HT1080 (cell line): Measurements from ENCODE around the gene TMEM273. TPM values are rescaled to one million over a fixed set of nuclear protein-coding genes. Genes with fewer than 3 reads are reported as not detected.
"Not testable (repeated sequence)": the region's sequence is repeated elsewhere in the genome, so short reads cannot be mapped to it uniquely, and the experiment has no call there.

Experiments
- DNase-seq: peaks from one replicate; pipeline ENCODE4 v3.0.0-alpha.2; 2015; ENCODE audit warnings: low read depth
- total RNA-seq: library from RNA; depleted of rRNA; stranded (reverse); fragments of >200 nt; shearing (Covaris generic); gene quantifications from 2 replicates; pipeline ENCODE4 v1.2.3, GENCODE V29; 2014

The TMEM273 gene
- total RNA-seq, 1 experiment from 2014 or later, result not detected

DNA sequence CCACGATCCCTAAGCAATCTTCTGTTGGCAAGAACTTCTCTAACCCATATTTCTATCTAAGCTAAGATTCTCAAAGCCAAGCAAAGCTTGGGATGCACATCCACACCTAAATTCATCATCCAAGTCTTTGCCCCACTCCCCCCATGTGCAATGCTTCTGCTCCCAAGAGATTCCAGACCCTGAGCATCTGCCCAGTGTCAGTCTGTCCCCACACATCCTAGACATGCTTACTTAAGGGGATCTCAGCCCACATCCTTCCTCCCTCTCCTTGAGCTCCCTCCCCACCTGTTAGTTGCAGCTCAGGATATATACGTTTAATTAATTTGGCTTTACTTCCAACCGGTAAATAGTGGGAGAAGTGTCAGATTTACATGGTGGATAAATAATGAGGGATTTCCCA lies 17.0 kb upstream of the TMEM273 start:
- DNase-seq, result no peak

DNA sequence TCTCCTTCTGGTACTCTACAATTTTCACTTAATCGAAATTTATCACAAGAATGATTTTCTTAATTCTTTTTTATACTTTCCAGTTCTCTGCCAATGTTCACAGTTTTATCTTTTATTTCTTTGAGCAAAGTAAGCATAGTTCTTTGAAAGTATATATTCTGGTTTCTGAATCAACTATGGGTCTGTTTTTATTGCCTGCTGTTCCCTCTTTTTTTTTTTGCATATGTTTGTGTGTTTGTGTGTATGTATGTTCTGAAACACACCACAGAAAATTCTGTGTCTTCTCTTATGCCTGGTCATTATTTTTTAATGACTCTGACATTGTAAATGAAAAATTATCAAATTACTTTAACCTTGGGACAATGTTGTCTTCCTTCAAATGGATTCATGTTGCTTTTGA lies 15.9 kb upstream of the TMEM273 start:
- no peak for DNase-seq

DNA sequence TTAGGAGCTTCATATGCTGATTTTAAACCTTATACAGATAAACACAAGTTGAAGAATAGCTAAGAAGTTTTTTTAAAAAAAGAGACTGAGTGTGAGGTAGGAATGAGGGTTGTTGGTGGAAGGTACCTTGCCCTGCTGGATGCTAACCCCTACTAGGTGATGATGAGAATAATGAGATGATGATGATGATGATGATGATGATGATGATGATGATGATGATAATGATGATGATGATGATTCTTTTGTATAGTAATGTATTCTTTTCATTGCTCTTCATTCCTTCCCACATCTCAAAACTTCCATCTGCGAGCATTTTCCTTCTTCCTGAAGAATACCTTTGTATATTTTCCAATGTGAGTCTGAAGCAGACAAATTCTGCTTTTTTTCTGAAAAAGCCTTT lies 14.1 kb upstream of the TMEM273 start:
- no peak for DNase-seq

DNA sequence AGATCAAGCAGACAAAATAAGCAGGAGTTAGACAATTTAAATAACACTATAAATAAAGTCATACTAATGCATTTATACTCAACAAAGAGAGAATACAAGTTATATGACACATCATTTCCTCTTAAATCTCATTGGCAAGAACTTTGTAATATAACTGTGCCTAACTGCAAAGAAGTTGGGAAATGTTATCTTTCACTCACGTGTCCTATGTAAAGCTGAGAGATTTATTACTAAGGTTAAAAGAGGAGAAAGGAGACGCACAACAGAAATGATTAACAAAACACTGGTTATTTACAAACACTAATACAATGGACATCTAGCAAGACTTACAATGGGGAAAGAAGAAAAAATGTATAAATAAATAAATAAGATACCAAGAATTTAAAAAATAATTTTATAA lies 12.7 kb upstream of the TMEM273 start:
- DNase-seq, result peak; percentile 9

DNA sequence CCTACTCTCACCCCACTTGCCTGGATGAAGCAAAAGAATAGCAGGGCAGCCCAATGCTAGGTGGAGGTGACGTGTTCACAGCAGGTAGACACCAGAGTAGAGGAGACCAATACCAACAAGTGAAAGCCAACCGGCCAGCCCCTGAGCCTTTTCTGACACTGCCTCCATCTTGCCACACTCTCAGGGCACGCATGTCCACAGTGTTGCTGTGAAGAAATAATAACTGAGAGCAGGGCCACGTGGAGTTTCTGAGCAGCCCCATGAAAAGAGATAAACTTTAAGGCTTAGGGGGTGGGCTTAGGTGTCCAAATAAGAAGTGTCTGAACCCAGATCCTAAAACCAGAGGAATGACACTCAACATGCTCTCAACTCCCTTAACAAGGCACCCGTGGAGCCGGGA lies 9.0 kb upstream of the TMEM273 start:
- no peak for DNase-seq

DNA sequence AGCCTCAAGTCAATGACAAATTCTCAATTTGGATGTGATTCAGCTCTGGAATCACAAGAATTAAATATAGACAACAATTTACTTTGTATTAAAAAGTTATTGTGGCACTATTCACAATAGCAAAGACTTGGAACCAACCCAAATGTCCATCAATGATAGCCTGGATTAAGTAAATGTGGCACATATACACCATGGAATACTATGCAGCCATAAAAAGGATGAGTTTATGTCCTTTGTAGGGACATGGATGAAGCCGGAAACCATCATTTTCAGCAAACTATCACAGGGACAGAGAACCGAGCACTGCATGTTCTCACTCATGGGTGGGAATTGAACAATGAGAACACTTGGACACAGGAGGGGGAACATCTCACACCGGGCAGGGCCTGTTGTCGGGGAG lies 7.7 kb upstream of the TMEM273 start:
- not testable (repeated sequence) for DNase-seq

DNA sequence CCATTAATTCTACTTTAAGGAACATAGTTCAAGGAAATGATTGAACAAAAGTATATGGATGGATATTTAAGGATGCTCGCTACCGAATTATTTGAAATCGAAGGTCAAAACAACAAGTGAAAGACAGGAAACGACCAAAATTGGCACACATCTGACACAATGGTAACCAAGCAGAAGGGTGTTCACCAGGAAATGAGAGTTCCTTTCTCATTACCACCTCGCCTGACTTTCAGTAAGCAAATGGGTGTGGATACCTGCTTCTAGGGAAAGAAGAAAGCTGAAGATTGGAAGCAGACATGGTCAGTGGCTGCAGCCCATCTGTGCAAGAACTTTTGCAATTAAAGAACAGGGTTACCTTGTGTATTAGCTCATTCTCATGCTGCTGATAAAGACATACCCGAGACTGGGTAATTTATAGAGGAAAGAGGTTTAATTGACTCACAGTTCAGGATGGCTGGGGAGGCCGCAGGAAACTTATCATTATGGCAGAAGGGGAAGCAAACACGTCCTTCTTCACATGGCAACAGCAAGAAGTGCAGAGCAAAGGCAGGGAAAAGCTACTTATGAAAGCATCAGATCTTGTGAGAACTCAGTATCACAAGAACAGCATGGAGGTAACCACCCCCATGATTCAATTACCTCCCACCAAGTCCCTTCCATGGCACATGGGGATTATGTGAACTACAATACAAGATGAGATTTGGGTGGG lies 6.2 kb upstream of the TMEM273 start:
- DNase-seq, result no peak

DNA sequence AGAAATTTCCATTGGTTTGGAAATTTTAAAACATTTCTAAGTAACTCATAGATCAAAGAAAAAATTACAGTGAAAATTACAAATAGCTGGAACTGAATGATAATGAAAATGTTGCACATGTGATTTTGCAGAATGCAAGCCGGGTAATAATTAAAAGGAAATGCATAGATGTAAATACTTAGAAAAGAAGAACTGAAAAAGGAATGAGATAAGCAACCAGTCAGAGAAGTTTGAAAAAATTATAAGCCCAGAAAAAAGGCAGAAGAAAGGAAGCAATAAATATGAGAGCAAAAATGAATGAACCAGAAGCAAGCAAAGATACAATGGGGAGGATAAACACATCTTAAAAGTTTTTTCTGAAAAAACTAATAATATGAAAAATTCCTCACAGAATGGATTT lies 3.2 kb upstream of the TMEM273 start:
- no peak for DNase-seq

DNA sequence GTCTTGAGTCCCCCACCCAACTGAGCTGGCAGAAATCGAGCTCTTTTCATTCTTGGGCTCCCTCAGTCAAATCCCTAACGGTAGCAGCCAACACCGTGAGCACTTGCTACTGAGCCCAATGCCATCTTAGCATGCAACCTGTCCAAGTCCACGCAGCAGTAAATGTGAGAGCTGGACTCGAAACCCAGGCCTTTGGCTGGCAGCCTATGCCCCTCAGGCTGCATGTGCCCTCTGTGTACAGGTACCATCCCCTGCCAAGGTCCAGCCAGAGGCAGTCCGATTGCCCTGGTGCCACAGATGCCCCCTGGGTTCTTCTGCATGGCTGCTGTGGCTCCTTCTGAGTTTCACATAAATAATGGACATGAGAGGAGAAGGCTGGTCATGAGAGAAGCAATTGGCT lies 1.2 kb upstream of the TMEM273 start:
- DNase-seq, result no peak

DNA sequence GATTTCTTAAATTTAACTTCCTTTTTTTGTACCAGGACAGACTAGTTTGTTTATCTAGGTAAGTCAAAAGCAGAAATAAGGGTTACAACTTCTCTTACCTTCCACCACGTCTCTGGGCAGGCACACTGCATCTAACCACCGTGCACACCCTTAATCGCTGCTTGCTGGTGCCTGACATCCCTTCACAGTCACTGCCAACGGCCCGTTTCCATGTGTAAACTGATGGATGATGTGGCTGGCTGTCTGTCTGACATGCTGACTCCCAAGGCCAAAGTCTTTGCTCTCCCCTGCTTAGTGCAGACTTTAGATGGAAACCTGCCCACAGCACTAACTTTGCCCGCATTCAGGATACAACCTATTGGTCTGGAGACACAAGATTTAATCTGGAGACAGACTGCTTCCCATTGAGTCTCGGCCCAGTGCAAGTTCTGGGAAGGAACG lies 1.1 kb downstream of the TMEM273 start:
- DNase-seq, result no peak

DNA sequence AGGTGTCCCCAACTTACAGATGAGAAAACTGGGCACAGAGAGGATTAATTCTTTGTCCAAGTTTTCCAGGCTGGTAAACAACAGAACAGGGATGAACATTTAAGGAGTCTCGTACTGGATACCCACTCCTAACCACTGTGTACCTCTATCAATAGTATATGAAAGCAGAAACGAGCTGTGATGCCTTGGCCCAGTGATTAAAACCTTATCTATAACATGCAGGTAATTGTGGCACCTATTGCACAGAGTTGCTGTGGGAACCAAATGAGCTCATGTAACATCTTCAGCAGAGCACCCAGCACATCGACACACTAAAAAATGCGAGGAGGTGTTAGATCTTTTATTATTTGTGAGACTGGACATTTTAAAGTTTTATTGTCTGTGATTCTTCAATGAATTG lies 1.6 kb downstream of the TMEM273 start:
- no peak for DNase-seq

DNA sequence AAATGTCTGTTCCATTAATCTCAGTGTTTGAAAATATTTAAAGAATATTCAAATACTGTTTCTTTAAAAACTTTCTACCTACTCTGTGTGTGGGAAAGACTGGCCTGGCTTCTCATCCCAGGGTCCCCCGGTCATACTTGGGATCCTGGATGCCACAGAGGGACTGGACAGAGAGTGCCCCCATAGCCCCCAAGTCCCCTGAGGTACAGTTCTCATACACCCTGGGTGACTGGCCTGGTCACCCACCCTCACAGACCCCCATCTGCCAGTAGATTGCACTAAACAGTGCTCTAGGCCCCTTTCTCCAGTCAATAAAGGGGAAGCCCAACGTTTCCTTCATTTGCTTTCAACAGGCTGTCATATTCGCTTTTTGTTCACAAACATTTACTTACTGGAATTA lies 3.0 kb downstream of the TMEM273 start:
- no peak for DNase-seq

DNA sequence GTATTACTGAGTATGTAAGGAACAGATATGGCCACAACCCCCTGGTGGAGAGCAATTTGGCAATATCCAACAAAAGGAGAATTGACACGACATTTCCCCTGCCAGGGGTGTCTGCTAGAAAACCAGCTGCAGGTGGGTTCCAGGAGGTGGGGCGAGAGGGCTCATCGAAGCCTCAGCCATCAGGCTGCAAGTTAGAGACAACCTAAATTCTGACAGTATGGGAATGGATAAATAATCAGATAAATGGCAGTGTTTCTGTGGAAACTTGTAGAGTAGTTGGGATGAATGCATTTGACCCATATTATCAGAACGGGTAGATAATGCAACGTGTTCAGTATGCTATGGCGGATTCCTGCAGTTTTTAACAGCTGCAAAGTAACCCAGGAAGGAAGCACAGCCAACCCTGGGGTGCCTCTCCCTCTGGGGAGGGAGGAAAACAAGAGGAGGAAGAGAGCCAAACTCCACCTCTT lies 3.5 kb downstream of the TMEM273 start:
- no peak for DNase-seq

DNA sequence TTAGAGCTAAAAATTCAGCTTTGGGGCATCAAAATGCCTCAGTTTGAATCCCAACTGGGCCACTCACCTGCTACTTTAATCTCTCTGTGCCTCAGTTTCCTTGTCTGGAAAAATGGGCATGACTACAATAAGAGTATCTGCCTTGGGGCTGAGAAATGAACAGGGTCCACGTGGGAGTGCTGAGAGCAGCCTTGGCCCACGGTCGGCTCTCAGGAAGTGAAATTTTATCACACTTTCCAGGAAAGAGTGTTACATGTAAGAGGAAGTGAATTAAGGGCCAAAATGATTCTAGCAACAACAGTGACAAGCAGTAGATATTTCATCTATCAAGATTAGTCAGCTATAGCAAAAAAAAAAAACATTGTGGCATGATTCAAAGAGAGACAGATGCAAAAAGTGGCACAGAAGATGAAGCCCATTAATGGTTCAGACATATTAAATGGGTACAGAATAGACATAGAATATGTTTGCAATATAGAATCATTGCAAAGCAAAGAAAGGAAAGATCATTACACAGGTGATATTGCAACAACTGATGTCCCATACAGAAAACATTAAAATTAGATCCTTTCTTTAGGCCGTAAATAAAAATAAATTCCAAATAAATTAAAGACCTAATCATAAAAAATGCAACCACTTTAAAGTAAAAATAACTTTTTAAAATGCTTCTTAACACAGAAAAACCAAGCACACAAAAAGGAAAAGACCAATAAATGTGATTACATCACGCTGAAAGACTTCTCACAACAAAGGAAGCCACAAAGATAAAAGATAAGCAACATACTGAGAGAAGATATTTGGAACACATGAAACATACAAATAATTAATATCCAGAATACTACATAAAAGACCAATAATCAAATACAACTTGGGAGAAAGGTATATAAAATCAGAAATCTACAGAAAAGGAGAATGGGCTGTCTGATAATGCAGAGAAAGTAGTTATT lies 4.3 kb downstream of the TMEM273 start:
- no peak for DNase-seq

DNA sequence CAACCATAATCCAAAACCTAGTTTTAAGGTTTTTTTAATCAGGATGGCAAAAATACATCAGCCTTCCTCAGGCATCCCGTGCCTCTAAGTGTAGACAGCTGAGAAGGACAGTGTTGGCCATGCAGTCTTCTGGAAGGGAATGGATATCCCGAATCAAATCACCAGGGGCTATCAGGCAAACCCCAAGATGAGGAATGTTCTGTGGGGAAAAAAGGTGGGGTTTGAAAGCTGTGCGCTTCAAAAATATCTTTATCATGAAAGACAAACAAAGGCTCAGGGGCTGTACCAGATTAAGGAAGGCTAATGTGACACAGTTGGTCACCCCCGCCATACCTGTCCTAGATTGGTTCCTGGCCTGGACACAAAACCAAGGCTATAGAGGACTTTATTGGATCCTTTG lies 5.4 kb downstream of the TMEM273 start:
- no peak for DNase-seq

DNA sequence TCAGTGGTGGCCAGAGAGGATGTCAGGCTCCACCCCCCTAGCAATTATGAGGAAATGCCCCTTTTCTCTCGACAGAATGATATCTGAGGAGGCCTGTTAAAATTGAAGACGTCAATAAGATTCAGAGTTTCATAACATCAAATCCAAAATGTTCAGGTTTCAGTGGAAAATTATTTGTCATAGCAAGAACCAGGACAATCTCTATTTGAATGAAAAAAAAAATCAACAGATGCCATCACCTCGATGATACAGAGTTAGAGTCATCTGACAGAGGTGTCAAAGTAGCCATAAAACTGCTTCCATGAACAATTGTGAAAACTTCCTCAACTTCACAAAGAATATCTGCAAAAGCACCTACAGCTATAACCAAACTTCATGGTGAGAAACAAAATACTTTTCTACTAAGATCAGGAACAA lies 7.7 kb downstream of the TMEM273 start:
- no peak for DNase-seq

DNA sequence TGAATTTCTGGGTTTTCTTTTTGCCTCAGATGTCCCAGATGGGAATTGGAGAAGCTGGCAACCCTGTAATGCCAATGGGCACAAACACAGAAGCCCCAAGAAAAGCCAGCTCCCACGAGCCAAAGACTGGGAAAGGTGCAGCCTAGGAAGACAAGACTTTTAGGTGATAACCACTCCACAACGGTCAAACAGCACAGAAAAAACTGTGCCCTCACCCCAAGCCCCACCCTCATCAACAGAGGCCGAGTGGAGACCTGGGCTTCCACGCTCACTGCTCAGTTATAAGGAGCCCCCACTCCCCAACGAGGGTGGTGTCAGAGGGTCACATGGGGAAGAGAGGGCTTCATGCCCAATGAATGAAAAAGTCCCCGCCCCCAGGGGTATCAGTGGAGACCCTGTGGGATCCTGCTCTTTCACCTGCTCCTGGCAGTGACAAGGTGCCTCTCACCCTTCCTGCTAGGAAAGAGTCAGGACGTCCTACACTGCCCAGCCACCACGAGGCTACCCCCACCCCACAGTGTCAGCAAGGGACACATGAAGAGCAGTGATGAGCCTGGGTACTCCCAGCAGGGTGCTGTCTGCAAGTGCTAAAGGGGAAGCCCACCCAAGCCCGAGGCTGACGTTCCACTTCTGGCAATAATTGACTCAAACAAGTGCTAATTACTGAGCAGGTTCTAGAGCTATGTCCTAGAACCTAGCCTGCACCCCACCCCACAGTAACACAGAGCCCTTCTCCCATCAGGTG lies 8.3 kb downstream of the TMEM273 start:
- no peak for DNase-seq

DNA sequence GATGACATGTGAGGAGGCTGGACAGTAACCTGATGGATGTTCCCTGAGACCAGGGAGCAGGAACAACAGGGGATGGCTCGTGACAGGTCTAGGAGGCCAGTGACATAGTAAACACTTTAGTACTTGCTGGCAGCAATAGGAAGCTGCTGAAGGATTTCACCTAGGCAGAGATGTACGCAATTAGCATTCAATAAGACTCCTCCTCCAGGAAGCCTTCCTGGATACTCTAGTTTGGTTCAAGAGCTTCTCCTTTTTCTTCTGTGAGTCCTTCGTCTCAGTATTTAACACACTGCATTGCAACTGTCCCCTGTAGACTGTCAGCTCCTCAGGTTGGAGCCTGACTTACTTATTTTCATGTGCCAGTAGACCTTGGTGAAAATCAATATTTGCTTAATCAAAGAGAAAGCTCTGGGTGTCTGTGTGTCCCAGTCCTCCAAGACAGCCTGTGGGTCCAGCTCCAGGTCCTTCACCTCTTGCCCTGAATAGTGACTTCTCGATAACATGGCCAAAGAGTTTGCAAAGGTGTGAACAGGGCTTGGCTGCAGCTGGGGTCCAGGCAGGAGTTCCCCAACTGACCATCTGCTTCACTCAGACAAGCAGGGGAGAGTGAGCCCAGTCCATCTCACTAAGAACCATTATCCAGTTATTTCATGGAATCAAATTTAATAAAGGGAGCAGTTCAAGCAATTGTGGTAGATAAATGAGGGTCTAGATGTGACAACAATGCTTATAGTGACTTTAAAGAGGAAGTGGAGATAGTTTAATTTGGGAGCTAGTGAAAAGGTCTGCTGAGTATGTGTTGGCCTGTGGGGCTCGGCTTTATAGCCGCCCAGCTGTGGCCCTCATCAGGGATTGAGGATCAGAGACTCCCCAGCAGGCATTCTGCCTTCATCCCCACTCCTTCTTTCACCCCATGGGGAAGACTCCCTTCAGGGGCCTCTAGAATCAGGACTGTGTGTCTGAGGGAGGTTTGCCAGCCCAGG lies 9.4 kb downstream of the TMEM273 start:
- DNase-seq, result no peak

DNA sequence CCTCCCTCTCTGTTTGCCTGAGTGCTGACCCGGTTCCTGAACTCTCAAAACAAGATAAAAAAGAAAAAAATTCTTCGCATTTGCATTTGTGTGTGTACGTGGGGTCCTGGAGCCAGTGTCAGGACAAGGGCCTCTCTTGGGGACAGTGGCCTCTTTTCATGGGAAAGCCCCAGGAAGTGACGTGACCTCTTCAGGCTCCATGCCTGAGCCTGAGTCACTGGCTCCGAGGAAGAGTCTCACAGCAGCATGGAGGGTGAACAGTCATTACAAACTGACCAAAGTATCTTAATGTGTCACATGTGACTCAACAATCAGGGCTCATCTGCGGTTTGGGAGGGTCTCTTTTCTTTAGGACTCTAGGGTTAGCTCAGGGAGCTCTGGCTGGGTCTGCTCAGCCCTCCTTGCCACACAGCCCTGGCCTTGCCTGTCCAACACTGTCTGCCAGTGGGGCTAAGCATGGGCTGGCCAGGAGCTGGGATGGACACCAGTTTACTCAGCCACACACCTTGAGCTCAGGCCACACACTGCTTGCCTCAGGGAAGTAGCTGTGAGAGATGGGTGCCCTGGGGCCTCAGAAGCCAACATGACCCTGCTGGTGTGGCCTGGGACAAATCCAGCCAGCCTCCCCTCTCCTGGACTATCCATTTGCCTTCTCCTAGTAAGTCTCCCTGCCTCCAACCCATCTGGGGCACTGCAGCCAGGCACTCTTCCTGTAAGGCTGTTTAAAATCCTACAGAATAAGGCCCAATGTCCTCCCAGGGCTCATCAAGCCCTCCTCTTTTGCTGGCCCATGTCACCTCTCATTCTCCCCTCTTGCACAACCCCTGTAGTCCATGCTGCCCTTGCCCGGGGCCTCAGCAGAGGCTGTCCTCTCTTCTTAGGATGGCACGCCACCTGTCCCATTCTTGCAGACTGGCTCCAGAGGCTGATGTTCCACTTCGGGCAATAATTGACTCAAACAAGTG lies 10.5 kb downstream of the TMEM273 start:
- DNase-seq, result peak; percentile 96
